HL-60 (cell line): ENCODE results near the gene SLC26A2.

ENCODE experiments used
- CTCF ChIP-seq: IDR thresholded peaks from one replicate; pipeline ENCODE4 v1.5.1; 2011; ENCODE audit warnings: low read length, control low read depth, inconsistent platforms; ENCODE audit not compliant: insufficient read depth
- GABPA ChIP-seq: IDR thresholded peaks from 2 replicates; pipeline ENCODE4 v1.6.1; 2012; ENCODE audit warnings: low read depth
- POLR2AphosphoS5 ChIP-seq: IDR thresholded peaks from 2 replicates; pipeline ENCODE4 v1.6.1; 2012; ENCODE audit warnings: low read depth
- REST ChIP-seq: IDR thresholded peaks from 2 replicates; pipeline ENCODE4 v1.6.1; 2012; ENCODE audit warnings: low read depth; ENCODE audit not compliant: insufficient replicate concordance
- SPI1 ChIP-seq: IDR thresholded peaks from 2 replicates; pipeline ENCODE4 v1.6.1; 2012; ENCODE audit warnings: low read depth, mild to moderate bottlenecking, borderline replicate concordance

- TF ChIP-seq REST (no peak), CTCF (no peak), POLR2AphosphoS5 (no peak), GABPA (no peak), SPI1 (no peak)
These were observed 15.9 kb upstream of the SLC26A2 start, which contains the start of gene PDE6A for GRCh38 chr5:149944666-149945065.
